Natural killer cell (primary cell): ENCODE data around the gene DENND1A. TPM values are rescaled to one million over a fixed set of nuclear protein-coding genes. Genes with fewer than 3 reads are reported as not detected.

Experiments
- ATAC-seq, 3 donors: fragments of 150-1000 bp in 2 of 3; fragments of 200-7000 bp in 1 of 3; cut with Tn5 transposase; 1 replicate in 1 of 3; 2 replicates in 2 of 3; pipeline ENCODE4 v1.10.0; 2021; ENCODE audit warnings: mild to moderate bottlenecking in 2 of 3, moderate library complexity in 2 of 3
- DNase-seq, 2 donors: peaks; one replicate each; pipeline versions ENCODE4 v3.0.0 to v3.0.0-alpha.2; 2013 to 2021; ENCODE audit warnings: mixed read lengths in 1 of 2
- H3K27ac ChIP-seq: one replicate; pipeline ENCODE4 v1.5.1; 2013; ENCODE audit warnings: mild to moderate bottlenecking, low read length
- H3K27me3 ChIP-seq: one replicate; pipeline ENCODE4 v1.6.1; 2013; ENCODE audit warnings: low read length; ENCODE audit not compliant: control insufficient read depth, insufficient read depth
- H3K36me3 ChIP-seq: one replicate; pipeline ENCODE4 v1.6.1; 2013; ENCODE audit warnings: low read length; ENCODE audit not compliant: control insufficient read depth, insufficient read depth
- H3K4me1 ChIP-seq: one replicate; pipeline ENCODE4 v1.6.1; 2013; ENCODE audit warnings: low read length; ENCODE audit not compliant: control insufficient read depth, insufficient read depth
- H3K4me3 ChIP-seq: one replicate; pipeline ENCODE4 v1.5.1; 2013; ENCODE audit warnings: low read length
- H3K9me3 ChIP-seq: one replicate; pipeline ENCODE4 v1.6.1; 2013; ENCODE audit warnings: low read length; ENCODE audit not compliant: control insufficient read depth, insufficient read depth
- H3K27ac Mint-ChIP-seq, 2 donors: one replicate each; pipeline ENCODE4 v1.8.0; 2022; ENCODE audit warnings: mild to moderate bottlenecking in 2 of 2, mixed read lengths in 2 of 2, moderate library complexity in 1 of 2
- H3K27me3 Mint-ChIP-seq, 2 donors: one replicate each; pipeline ENCODE4 v1.8.0; 2022; ENCODE audit warnings: low read depth in 2 of 2, mixed read lengths in 2 of 2
- H3K36me3 Mint-ChIP-seq: one replicate; pipeline ENCODE4 v1.8.0; 2022; ENCODE audit warnings: mixed read lengths
- H3K4me1 Mint-ChIP-seq, 2 donors: one replicate each; pipeline ENCODE4 v1.8.0; 2022; ENCODE audit warnings: mixed read lengths in 2 of 2
- H3K4me3 Mint-ChIP-seq: one replicate; pipeline ENCODE4 v1.8.0; 2022; ENCODE audit warnings: mild to moderate bottlenecking, moderate library complexity, mixed read lengths
- H3K9me3 Mint-ChIP-seq, 2 donors: one replicate each; pipeline ENCODE4 v1.8.0; 2022; ENCODE audit warnings: mixed read lengths in 2 of 2
- WGBS: methylation state at CpG from one replicate; pipeline ENCODE4 v1.1.7; 2013; ENCODE audit warnings: missing lambda C conversion rate; ENCODE audit not compliant: insufficient coverage; 5-methylcytosine and 5-hydroxymethylcytosine counted together
- intact Hi-C: fragments of 100-400 bp; cut with micrococcal nuclease; formaldehyde crosslinking; loops from one replicate; pipeline ENCODE4 v1.14.2; 2022
- total RNA-seq, 4 donors: library from RNA; stranded (reverse); fragments of 120-200 nt in 1 of 4; gene quantifications; one replicate each; pipeline versions ENCODE4 v1.2.3 to v1.2.4, GENCODE V29; 2013 to 2022
- TF ChIP-seq, protein P1 (sequence below): fragments of 200-600 bp; IDR thresholded peaks from one replicate; pipeline ENCODE4 v1.8.0; 2022; ENCODE audit warnings: antibody characterized with exemption

Gene DENND1A
- total RNA-seq, 3 donors from 2014 or later (not counting 1 experiment from before 2014, with no cell fraction given): 27.8 to 37.6 (median 30.9) TPM

DNA sequence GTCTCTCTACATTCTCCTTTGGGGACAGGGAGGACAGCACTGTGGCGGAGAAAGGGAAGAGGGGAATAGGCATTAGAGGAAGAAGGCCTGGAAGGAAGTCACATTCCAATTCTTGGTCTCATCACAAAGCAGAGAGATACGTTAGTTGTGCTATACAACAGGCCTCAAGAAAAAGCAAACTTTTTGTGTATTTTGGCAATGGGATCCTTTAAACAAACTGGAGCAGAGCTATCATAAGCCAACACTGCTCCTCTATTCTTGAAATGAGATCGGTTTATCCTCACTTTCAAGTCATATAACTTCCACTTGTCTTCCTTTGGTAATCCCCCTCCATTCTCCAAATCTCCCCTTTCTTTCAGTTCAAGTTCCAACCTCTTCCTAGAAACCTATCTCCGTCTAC is 6.5 kb downstream of the DENND1A start:
- no peaks in the 10 kb centered on the region for H3K9me3 Mint-ChIP-seq
- Histone ChIP-seq H3K36me3 (no peaks in the 10 kb centered on the region), H3K9me3 (no peaks in the 10 kb centered on the region), H3K27me3 (no peaks in the 10 kb centered on the region), H3K4me1 (no peaks in the 10 kb centered on the region), H3K27ac (no peak overlapping the region), H3K4me3 (no peak overlapping the region)
- DNase-seq (no peak), ATAC-seq (no peak)
- H3K4me3 Mint-ChIP-seq: no peak overlapping the region
- no peaks in the 10 kb centered on the region for H3K36me3 Mint-ChIP-seq
- 94% methylated on average over 4 of the region's 4 CpGs for WGBS
- H3K27ac Mint-ChIP-seq: no peak overlapping the region
- TF ChIP-seq, protein P1, sequence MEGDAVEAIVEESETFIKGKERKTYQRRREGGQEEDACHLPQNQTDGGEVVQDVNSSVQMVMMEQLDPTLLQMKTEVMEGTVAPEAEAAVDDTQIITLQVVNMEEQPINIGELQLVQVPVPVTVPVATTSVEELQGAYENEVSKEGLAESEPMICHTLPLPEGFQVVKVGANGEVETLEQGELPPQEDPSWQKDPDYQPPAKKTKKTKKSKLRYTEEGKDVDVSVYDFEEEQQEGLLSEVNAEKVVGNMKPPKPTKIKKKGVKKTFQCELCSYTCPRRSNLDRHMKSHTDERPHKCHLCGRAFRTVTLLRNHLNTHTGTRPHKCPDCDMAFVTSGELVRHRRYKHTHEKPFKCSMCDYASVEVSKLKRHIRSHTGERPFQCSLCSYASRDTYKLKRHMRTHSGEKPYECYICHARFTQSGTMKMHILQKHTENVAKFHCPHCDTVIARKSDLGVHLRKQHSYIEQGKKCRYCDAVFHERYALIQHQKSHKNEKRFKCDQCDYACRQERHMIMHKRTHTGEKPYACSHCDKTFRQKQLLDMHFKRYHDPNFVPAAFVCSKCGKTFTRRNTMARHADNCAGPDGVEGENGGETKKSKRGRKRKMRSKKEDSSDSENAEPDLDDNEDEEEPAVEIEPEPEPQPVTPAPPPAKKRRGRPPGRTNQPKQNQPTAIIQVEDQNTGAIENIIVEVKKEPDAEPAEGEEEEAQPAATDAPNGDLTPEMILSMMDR: no peak
- intact Hi-C loops: no loop called here
- no peaks in the 10 kb centered on the region for H3K27me3 Mint-ChIP-seq
- H3K4me1 Mint-ChIP-seq: peaks cover 12 to 27% of the 10 kb centered on the region in 2 donors

- H3K36me3 ChIP-seq: no peaks in the 10 kb centered on the region
- H3K4me1 Mint-ChIP-seq: peaks cover 7 to 22% of the 10 kb centered on the region in 2 donors
- H3K27ac Mint-ChIP-seq: no peak overlapping the region
- no peaks in the 10 kb centered on the region for H3K9me3 ChIP-seq
- no peak overlapping the region for H3K4me3 ChIP-seq
- H3K27me3 Mint-ChIP-seq: no peaks in the 10 kb centered on the region
- WGBS: 93% methylated on average over 4 of the region's 4 CpGs
- H3K36me3 Mint-ChIP-seq: no peaks in the 10 kb centered on the region
- TF ChIP-seq, protein P1: no peak
- intact Hi-C loops: no loop called here
- no peaks in the 10 kb centered on the region for H3K4me1 ChIP-seq
- no peak for ATAC-seq
- no peak overlapping the region for H3K27ac ChIP-seq
- H3K4me3 Mint-ChIP-seq: no peak overlapping the region
- no peak for DNase-seq
- no peaks in the 10 kb centered on the region for H3K9me3 Mint-ChIP-seq
- H3K27me3 ChIP-seq: no peaks in the 10 kb centered on the region
These were observed 7.0 kb downstream of the DENND1A start for GRCh38 chr9:123922911-123923310.

DNA sequence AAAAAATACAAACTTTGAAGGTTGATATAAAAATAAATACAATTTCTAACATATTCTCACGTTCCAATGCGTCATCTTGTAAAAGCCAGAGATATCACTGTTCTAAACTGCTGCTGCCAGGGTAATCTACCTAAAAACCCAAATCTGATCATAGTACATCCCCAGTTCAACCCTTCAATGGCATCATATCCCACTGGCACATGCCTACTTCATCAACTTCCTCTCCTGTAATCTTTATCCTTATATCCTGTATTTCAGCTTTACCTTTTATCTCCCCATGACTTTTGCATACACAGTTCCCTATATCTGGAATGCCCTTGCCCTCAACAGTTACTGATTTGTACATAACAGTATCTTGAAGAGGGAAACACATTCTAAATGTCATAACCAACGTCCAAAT is 7.5 kb downstream of the DENND1A start:
- no peaks in the 10 kb centered on the region for H3K36me3 ChIP-seq
- ATAC-seq (no peak), DNase-seq (no peak)
- TF ChIP-seq, protein P1: no peak
- H3K27ac Mint-ChIP-seq: no peak overlapping the region
- H3K27me3 Mint-ChIP-seq: no peaks in the 10 kb centered on the region
- no peaks in the 10 kb centered on the region for H3K4me1 ChIP-seq
- no peak overlapping the region for H3K4me3 ChIP-seq
- 64% methylated on average over 2 of the region's 3 CpGs for WGBS
- H3K4me3 Mint-ChIP-seq: no peak overlapping the region
- H3K4me1 Mint-ChIP-seq: peaks cover 2 to 17% of the 10 kb centered on the region in 2 donors
- no peak overlapping the region for H3K27ac ChIP-seq
- H3K27me3 ChIP-seq: no peaks in the 10 kb centered on the region
- intact Hi-C loops: no loop called here
- H3K9me3 Mint-ChIP-seq: no peaks in the 10 kb centered on the region
- H3K36me3 Mint-ChIP-seq: no peaks in the 10 kb centered on the region
- H3K9me3 ChIP-seq: no peaks in the 10 kb centered on the region

DNA sequence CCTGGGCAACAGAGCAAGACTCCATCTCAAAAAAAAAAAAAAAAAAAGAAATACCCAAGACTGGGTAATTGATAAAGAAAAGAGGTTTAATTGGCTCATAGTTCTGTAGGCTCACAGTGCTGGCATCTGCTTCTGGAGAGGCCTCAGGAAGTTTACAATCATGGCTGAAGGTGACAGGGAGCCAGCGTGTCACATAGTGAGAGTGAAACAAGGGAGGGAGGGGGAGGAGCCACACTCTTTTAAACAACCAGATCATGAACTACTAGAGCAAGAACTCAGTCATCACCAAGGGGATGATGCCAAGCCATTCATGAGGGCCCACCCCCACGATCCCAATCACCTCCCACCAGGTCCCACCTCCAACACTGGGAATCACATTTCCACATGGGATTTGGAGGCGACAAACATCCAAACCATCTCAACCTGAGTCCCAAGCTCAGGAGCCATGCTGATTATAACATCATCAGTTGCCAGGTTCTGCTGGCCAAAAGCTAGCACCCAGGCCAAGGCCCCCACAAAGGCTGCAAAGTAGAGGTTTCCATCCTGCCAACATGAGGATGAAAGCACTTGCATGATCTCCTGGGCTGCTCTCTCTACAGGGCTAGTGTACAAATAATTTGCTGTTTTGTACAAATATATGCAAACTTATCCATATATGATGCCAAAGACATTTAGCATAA is 15.3 kb downstream of the DENND1A start:
- Mint-ChIP-seq H3K9me3 (no peaks in the 10 kb centered on the region), H3K27ac (no peak overlapping the region), H3K27me3 (no peaks in the 10 kb centered on the region), H3K4me1 (peaks cover 3 to 5% of the 10 kb centered on the region in 2 donors), H3K4me3 (no peak overlapping the region), H3K36me3 (no peaks in the 10 kb centered on the region)
- no peak overlapping the region for H3K27ac ChIP-seq
- DNase-seq: no peak
- no peaks in the 10 kb centered on the region for H3K36me3 ChIP-seq
- H3K4me1 ChIP-seq: no peaks in the 10 kb centered on the region
- no peak overlapping the region for H3K4me3 ChIP-seq
- ATAC-seq: no peak
- no peaks in the 10 kb centered on the region for H3K9me3 ChIP-seq
- intact Hi-C loops: no loop called here
- no peaks in the 10 kb centered on the region for H3K27me3 ChIP-seq
- WGBS: 93% methylated on average over 2 of the region's 3 CpGs
- TF ChIP-seq, protein P1: no peak
